Esophagus squamous epithelium (tissue), 4 donors: ENCODE data around the gene RABGAP1L.
"Not testable (repeated sequence)": the region's sequence is repeated elsewhere in the genome, so short reads cannot be mapped to it uniquely, and the experiment has no call there.

Experiments
- POLR2A ChIP-seq, 4 donors: fragments of 450-650 bp; IDR thresholded peaks; one replicate each; pipeline ENCODE4 v1.6.1; 2017; ENCODE audit warnings: antibody characterized with exemption in 4 of 4, mild to moderate bottlenecking in 4 of 4, moderate library complexity in 3 of 4
- TF ChIP-seq, protein P1 (sequence below), 6 experiments: fragments of 450-650 bp in 4 of 6; fragments of 200-600 bp in 2 of 6; sonication (generic) in 2 of 6; IDR thresholded peaks; one replicate each; pipeline ENCODE4 v1.5.1; 2016 to 2019; ENCODE audit warnings: antibody characterized with exemption in 6 of 6, mild to moderate bottlenecking in 4 of 6, moderate library complexity in 4 of 6

DNA sequence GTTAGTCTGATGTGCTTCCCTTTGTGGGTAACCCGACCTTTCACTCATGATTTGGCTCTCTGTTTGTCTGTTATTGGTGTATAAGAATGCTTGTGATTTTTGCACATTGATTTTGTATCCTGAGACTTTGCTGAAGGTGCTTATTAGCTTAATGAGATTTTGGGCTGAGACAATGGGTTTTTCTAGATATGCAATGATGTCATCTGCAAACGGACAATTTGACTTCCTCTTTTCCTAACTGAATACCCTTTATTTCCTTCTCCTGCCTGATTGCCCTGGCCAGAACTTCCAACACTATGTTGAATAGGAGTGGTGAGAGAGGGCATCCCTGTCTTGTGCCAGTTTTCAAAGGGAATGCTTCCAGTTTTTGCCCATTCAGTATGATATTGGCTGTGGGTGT is 490.3 kb downstream of the RABGAP1L start:
- TF ChIP-seq, protein P1, sequence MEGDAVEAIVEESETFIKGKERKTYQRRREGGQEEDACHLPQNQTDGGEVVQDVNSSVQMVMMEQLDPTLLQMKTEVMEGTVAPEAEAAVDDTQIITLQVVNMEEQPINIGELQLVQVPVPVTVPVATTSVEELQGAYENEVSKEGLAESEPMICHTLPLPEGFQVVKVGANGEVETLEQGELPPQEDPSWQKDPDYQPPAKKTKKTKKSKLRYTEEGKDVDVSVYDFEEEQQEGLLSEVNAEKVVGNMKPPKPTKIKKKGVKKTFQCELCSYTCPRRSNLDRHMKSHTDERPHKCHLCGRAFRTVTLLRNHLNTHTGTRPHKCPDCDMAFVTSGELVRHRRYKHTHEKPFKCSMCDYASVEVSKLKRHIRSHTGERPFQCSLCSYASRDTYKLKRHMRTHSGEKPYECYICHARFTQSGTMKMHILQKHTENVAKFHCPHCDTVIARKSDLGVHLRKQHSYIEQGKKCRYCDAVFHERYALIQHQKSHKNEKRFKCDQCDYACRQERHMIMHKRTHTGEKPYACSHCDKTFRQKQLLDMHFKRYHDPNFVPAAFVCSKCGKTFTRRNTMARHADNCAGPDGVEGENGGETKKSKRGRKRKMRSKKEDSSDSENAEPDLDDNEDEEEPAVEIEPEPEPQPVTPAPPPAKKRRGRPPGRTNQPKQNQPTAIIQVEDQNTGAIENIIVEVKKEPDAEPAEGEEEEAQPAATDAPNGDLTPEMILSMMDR (IDR thresholded peaks at IDR 0.05): not testable (repeated sequence)
- not testable (repeated sequence) for TF ChIP-seq POLR2A (IDR thresholded peaks at IDR 0.05)
